Cortex of kidney (tissue), 1 donor: ENCODE measurements around the gene AGAP6.
"Not testable (repeated sequence)": the region's sequence is repeated elsewhere in the genome, so short reads cannot be mapped to it uniquely, and the experiment has no call there.

Experiments used
- DNase-seq: peaks from one replicate; lab custom pipeline; 2025; lab: John Stamatoyannopoulos, UW

The AGAP6 gene

GRCh38 chr10:49988376-49988775 is at the start of gene AGAP6:
Gene AGAP6 (plus strand): TSS chr10:49988406. CDS start chr10:49988716, 310 bp downstream.
- DNase-seq = not testable (repeated sequence)

GRCh38 chr10:49941447-49942338 is 46.5 kb upstream of the AGAP6 start, which contains the start of the genes PARG and TIMM23B:
Gene PARG (minus strand): TSS chr10:49942027. CDS start chr10:49941725, 302 bp downstream.
Gene TIMM23B (plus strand): TSS chr10:49942053. CDS start chr10:49942195, 142 bp downstream.
- peak; percentile 10 for DNase-seq

- not testable (repeated sequence) for DNase-seq
Measured at GRCh38 chr10:49942339-49942705, 45.9 kb upstream of the AGAP6 start.

GRCh38 chr10:49943607-49944006 is 44.6 kb upstream of the AGAP6 start:
- DNase-seq = not testable (repeated sequence)

GRCh38 chr10:49948142-49948541 is 40.1 kb upstream of the AGAP6 start:
- DNase-seq = not testable (repeated sequence)

- not testable (repeated sequence) for DNase-seq
Measured at GRCh38 chr10:49948737-49949136, 39.5 kb upstream of the AGAP6 start.

GRCh38 chr10:49952006-49952405 is 36.2 kb upstream of the AGAP6 start:
- DNase-seq = not testable (repeated sequence)

- DNase-seq = not testable (repeated sequence)
Measured at GRCh38 chr10:49953122-49953521, 35.1 kb upstream of the AGAP6 start.

GRCh38 chr10:49970331-49970857 is 17.8 kb upstream of the AGAP6 start:
- DNase-seq = not testable (repeated sequence)

- not testable (repeated sequence) for DNase-seq
Measured at GRCh38 chr10:49971466-49971865, 16.7 kb upstream of the AGAP6 start.

- not testable (repeated sequence) for DNase-seq
Measured at GRCh38 chr10:49972094-49972493, 16.1 kb upstream of the AGAP6 start.

- not testable (repeated sequence) for DNase-seq
Measured at GRCh38 chr10:49977756-49978155, 10.4 kb upstream of the AGAP6 start.

- DNase-seq = not testable (repeated sequence)
Measured at GRCh38 chr10:49987207-49987606, 999 bp upstream of the AGAP6 start.

GRCh38 chr10:49995321-49995720 is 7.1 kb downstream of the AGAP6 start:
- not testable (repeated sequence) for DNase-seq

- not testable (repeated sequence) for DNase-seq
Measured at GRCh38 chr10:50014024-50014423, 25.8 kb downstream of the AGAP6 start.

- DNase-seq = not testable (repeated sequence)
Measured at GRCh38 chr10:50015596-50016220, 27.5 kb downstream of the AGAP6 start.

GRCh38 chr10:50016926-50017325 is 28.7 kb downstream of the AGAP6 start:
- not testable (repeated sequence) for DNase-seq

- DNase-seq = not testable (repeated sequence)
Measured at GRCh38 chr10:50017646-50018045, 29.4 kb downstream of the AGAP6 start.

- not testable (repeated sequence) for DNase-seq
Measured at GRCh38 chr10:50019279-50019678, 31.1 kb downstream of the AGAP6 start.

GRCh38 chr10:50020451-50021024 is 32.3 kb downstream of the AGAP6 start:
- not testable (repeated sequence) for DNase-seq

GRCh38 chr10:50021646-50022045 is 33.4 kb downstream of the AGAP6 start:
- DNase-seq = no peak
